Progenitor cell of endocrine pancreas (in vitro differentiated cells): ENCODE data around the gene EDN3. TPM values are rescaled to one million over a fixed set of nuclear protein-coding genes. Genes with fewer than 3 reads are reported as not detected.

Experiments
- DNase-seq: peaks from one replicate; pipeline ENCODE4 v3.0.0; 2021; ENCODE audit warnings: low spot score; ENCODE audit not compliant: unreplicated experiment
- H3K27ac Mint-ChIP-seq: 2 replicates; pipeline ENCODE4 v1.8.0; 2021; ENCODE audit warnings: mild to moderate bottlenecking, moderate library complexity, mixed read lengths
- H3K27me3 Mint-ChIP-seq: 2 replicates; pipeline ENCODE4 v1.8.0; 2021; ENCODE audit warnings: mixed read lengths
- H3K36me3 Mint-ChIP-seq: 2 replicates; pipeline ENCODE4 v1.8.0; 2022; ENCODE audit warnings: mixed read lengths; ENCODE audit not compliant: insufficient read depth
- H3K4me1 Mint-ChIP-seq: 2 replicates; pipeline ENCODE4 v1.8.0; 2021; ENCODE audit warnings: low read depth, mixed read lengths
- H3K4me3 Mint-ChIP-seq: 2 replicates; pipeline ENCODE4 v1.8.0; 2021; ENCODE audit warnings: low read depth, mild to moderate bottlenecking, moderate library complexity, mixed read lengths
- H3K9me3 Mint-ChIP-seq: 2 replicates; pipeline ENCODE4 v1.8.0; 2021; ENCODE audit warnings: low read depth, mixed read lengths
- CTCF ChIP-seq: fragments of 200-600 bp; sonication (generic); IDR thresholded peaks from one replicate; pipeline ENCODE4 v1.5.0; 2021; ENCODE audit warnings: antibody characterized with exemption, mild to moderate bottlenecking; ENCODE audit not compliant: unreplicated experiment
- total RNA-seq: library from RNA; stranded (reverse); gene quantifications from 2 replicates; pipeline ENCODE4 v1.2.1, GENCODE V29; 2021

Gene EDN3
- total RNA-seq, 1 donor from 2014 or later: 3.6 TPM

- Mint-ChIP-seq H3K4me1 (peaks cover 40% of the 10 kb centered on the region), H3K4me3 (no peak overlapping the region), H3K9me3 (no peaks in the 10 kb centered on the region), H3K36me3 (no peaks in the 10 kb centered on the region), H3K27me3 (peaks cover 18% of the 10 kb centered on the region), H3K27ac (no peak overlapping the region)
- no peak for TF ChIP-seq CTCF
- DNase-seq: no peak
Observed at GRCh38 chr20:59364611-59365010, 64.2 kb downstream of the EDN3 start.

- Mint-ChIP-seq H3K36me3 (no peaks in the 10 kb centered on the region), H3K4me1 (peaks cover 29% of the 10 kb centered on the region), H3K9me3 (no peaks in the 10 kb centered on the region), H3K4me3 (no peak overlapping the region), H3K27me3 (peaks cover 21% of the 10 kb centered on the region), H3K27ac (no peak overlapping the region)
- TF ChIP-seq CTCF: no peak
- DNase-seq: no peak
Observed at GRCh38 chr20:59365611-59366285, 65.3 kb downstream of the EDN3 start.

DNA sequence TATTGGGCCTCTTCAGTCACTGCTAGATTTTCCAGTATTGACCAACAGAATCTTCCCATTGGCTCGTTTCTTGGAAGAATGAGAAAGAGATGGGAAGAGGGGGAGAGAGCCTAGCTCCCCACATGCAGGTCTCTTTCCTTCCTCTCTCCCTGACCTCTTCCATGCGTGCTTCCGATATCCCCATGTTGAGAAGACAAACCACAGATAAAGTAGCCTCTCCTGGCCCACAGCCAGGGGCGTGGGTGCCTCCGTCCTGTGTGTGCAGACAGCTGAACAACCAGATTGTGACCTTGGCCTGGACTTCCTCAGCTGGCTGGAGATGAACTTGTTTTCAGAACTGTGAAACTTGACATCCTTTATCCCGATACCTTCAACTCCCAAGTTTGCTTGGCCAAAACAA, 71.0 kb downstream of the EDN3 start:
- Mint-ChIP-seq H3K9me3 (no peaks in the 10 kb centered on the region), H3K4me1 (peaks cover 3% of the 10 kb centered on the region), H3K27me3 (peaks cover 43% of the 10 kb centered on the region), H3K4me3 (no peak overlapping the region), H3K27ac (no peak overlapping the region), H3K36me3 (no peaks in the 10 kb centered on the region)
- no peak for TF ChIP-seq CTCF
- no peak for DNase-seq

- H3K4me3 Mint-ChIP-seq: no peak overlapping the region
- no peaks in the 10 kb centered on the region for H3K9me3 Mint-ChIP-seq
- H3K27ac Mint-ChIP-seq: no peak overlapping the region
- no peak for TF ChIP-seq CTCF
- H3K36me3 Mint-ChIP-seq: no peaks in the 10 kb centered on the region
- H3K27me3 Mint-ChIP-seq: peaks cover 56% of the 10 kb centered on the region
- DNase-seq: no peak
- H3K4me1 Mint-ChIP-seq: peaks cover 3% of the 10 kb centered on the region
Observed at GRCh38 chr20:59374261-59374660, 73.8 kb downstream of the EDN3 start.

GRCh38 chr20:59375541-59375940, 75.1 kb downstream of the EDN3 start:
- Mint-ChIP-seq H3K36me3 (no peaks in the 10 kb centered on the region), H3K4me3 (no peak overlapping the region), H3K4me1 (peaks cover 3% of the 10 kb centered on the region), H3K27ac (no peak overlapping the region), H3K27me3 (peaks cover 65% of the 10 kb centered on the region), H3K9me3 (no peaks in the 10 kb centered on the region)
- no peak for DNase-seq
- TF ChIP-seq CTCF: no peak

Other genes starting within 250 kb of the EDN3 start
- gene ZNF831, start 136.8 kb upstream of the EDN3 start, total RNA-seq: not detected in 2 replicates